ENCODE data around the gene KLHL35.

Gene KLHL35

DNA sequence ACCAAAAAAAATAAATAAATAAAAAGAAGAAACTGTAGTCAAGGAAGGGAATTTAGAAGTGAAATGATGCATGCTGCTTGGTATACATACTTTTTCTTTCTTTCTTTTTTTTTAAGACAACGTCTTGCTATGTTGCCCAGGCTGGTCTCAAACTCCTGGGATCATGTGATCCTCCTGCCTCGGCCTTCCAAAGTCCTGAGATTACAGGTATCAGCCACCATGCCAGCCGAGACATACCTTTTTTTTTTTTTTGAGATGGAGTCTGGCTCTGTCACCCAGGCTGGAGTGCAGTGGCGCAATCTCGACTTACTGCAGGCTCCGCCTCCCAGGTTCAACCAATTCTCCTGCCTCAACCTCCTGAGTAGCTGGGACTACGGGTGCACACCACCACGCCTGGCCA, 59.8 kb downstream of the KLHL35 start:
- FAIRE-seq (no peak), DNase-seq (ENCODE audit: insufficient read length, low spot score) (no peak)
- TF ChIP-seq PAX5 (IDR thresholded peaks at IDR 0.05; ENCODE audit: insufficient read depth, low read length, severe bottlenecking) (no peak), POLR2AphosphoS5 (IDR thresholded peaks at IDR 0.05; ENCODE audit: low read depth, low read length) (no peak), POLR2A (IDR thresholded peaks at IDR 0.05; ENCODE audit: low read depth, low read length) (no peak), TAF1 (IDR thresholded peaks at IDR 0.05; ENCODE audit: low read depth, low read length) (no peak), SPI1 (IDR thresholded peaks at IDR 0.05; ENCODE audit: low read depth, low read length) (no peak)
